SK-N-SH (cell line): ENCODE data around the gene LPCAT1. TPM values are rescaled to one million over a fixed set of nuclear protein-coding genes. Genes with fewer than 3 reads are reported as not detected.

Experiments used
- CTCF ChIA-PET: fragments of 300-600, 350-600 bp; formaldehyde crosslinking; extraction: SDS; loops from one replicate; lab custom pipeline; 2021; lab: Yijun Ruan, JAX
- POLR2A ChIA-PET: fragments of 350-600 bp; sonication (Branson Sonifier 250); formaldehyde crosslinking; extraction: SDS; loops from one replicate; lab custom pipeline; 2020; ENCODE audit warnings: antibody characterized with exemption, inconsistent platforms; lab: Yijun Ruan, JAX
- DNase-seq: peaks from one replicate; pipeline ENCODE4 v3.0.0; 2012
- H2AFZ ChIP-seq: fragments of 200-600 bp; sonication (generic); 2 replicates; pipeline ENCODE4 v1.8.1; 2016; ENCODE audit warnings: antibody characterized with exemption, mild to moderate bottlenecking, low read depth
- H3F3A ChIP-seq: fragments of 200-600 bp; sonication (generic); replicated peaks from 2 replicates; pipeline ENCODE3; 2016; ENCODE audit warnings: antibody characterized with exemption, mild to moderate bottlenecking; ENCODE audit not compliant: insufficient read depth
- H3K27ac ChIP-seq, 2 experiments: fragments of 200-500 bp in 1 of 2; fragments of 200-600 bp in 1 of 2; sonication (Bioruptor generic) in 1 of 2; sonication (generic), shearing (Covaris generic) in 1 of 2; 2 replicates each; pipeline versions ENCODE4 v1.5.1 to v1.6.1; 2014 to 2016; ENCODE audit warnings: low read depth in 2 of 2, inconsistent platforms in 1 of 2, low read length in 1 of 2, mild to moderate bottlenecking in 1 of 2, mixed read lengths in 1 of 2
- H3K27me3 ChIP-seq: fragments of 200-600 bp; sonication (generic), shearing (Covaris generic); 2 replicates; pipeline ENCODE4 v1.6.1; 2016; ENCODE audit warnings: mixed run types; ENCODE audit not compliant: insufficient read depth
- H3K36me3 ChIP-seq, 2 experiments: fragments of 200-500 bp in 1 of 2; fragments of 200-600 bp in 1 of 2; sonication (Bioruptor generic) in 1 of 2; sonication (generic) in 1 of 2; replicated peaks in 1 of 2; 2 replicates each; pipeline versions ENCODE3 to v1.5.1; 2014 to 2016; ENCODE audit warnings: low read length in 1 of 2, mild to moderate bottlenecking in 1 of 2; ENCODE audit not compliant: insufficient read depth in 2 of 2, control insufficient read depth in 1 of 2
- H3K4me1 ChIP-seq, 2 experiments: fragments of 200-500 bp in 1 of 2; fragments of 200-600 bp in 1 of 2; sonication (Bioruptor generic) in 1 of 2; sonication (generic), shearing (Covaris generic) in 1 of 2; 2 replicates each; pipeline versions ENCODE4 v1.5.1 to v1.6.1; 2014 to 2016; ENCODE audit warnings: low read depth in 1 of 2, low read length in 1 of 2, mixed run types in 1 of 2; ENCODE audit not compliant: insufficient read depth in 2 of 2, control insufficient read depth in 1 of 2
- H3K4me2 ChIP-seq: fragments of 200-600 bp; sonication (generic), shearing (Covaris generic); 2 replicates; pipeline ENCODE4 v1.6.1; 2017; ENCODE audit warnings: mixed run types
- H3K4me3 ChIP-seq, 2 experiments: fragments of 200-500 bp in 1 of 2; fragments of 200-600 bp in 1 of 2; sonication (Bioruptor generic) in 1 of 2; sonication (generic), shearing (Covaris generic) in 1 of 2; 2 replicates each; pipeline versions ENCODE4 v1.5.1 to v1.8.1; 2014 to 2016; ENCODE audit warnings: low read depth in 2 of 2, inconsistent platforms in 1 of 2, low read length in 1 of 2, mild to moderate bottlenecking in 1 of 2, mixed read lengths in 1 of 2, moderate library complexity in 1 of 2
- H3K79me2 ChIP-seq: fragments of 200-600 bp; sonication (generic); 2 replicates; pipeline ENCODE4 v1.8.1; 2017; ENCODE audit warnings: mild to moderate bottlenecking; ENCODE audit not compliant: insufficient read depth
- H3K9ac ChIP-seq: fragments of 200-600 bp; sonication (generic); 2 replicates; pipeline ENCODE4 v1.6.1; 2017; ENCODE audit warnings: mixed run types
- H3K9me2 ChIP-seq: fragments of 200-600 bp; sonication (generic); 2 replicates; pipeline ENCODE4 v1.6.1; 2017; ENCODE audit warnings: mixed run types
- H3K9me3 ChIP-seq: fragments of 200-600 bp; sonication (generic); 2 replicates; pipeline ENCODE4 v1.6.1; 2017; ENCODE audit warnings: mixed run types, mild to moderate bottlenecking, moderate library complexity
- H4K20me1 ChIP-seq: fragments of 200-600 bp; sonication (generic); 2 replicates; pipeline ENCODE4 v1.6.1; 2017; ENCODE audit warnings: mild to moderate bottlenecking, mixed run types; ENCODE audit not compliant: insufficient read depth
- ELF1 ChIP-seq: IDR thresholded peaks from 2 replicates; pipeline ENCODE4 v1.4.0; 2012
- FOSL2 ChIP-seq: IDR thresholded peaks from 2 replicates; pipeline ENCODE4 v1.4.0; 2012; ENCODE audit warnings: low read depth, mild to moderate bottlenecking, moderate library complexity, borderline replicate concordance
- FOXJ3 ChIP-seq: sonication (generic); formaldehyde crosslinking; IDR thresholded peaks from 2 replicates; pipeline ENCODE4 v1.5.1; 2020; ENCODE audit warnings: mild to moderate bottlenecking, missing genetic modification reagents
- FOXM1 ChIP-seq: IDR thresholded peaks from 2 replicates; pipeline ENCODE4 v1.4.0; 2012; ENCODE audit warnings: low read depth, mild to moderate bottlenecking
- MXI1 ChIP-seq: IDR thresholded peaks from 2 replicates; pipeline ENCODE4 v1.6.1; 2012; ENCODE audit warnings: mild to moderate bottlenecking, low read depth, low read length, improper control_type of control experiment
- RFX5 ChIP-seq: IDR thresholded peaks from 2 replicates; pipeline ENCODE4 v1.6.1; 2012; ENCODE audit warnings: mild to moderate bottlenecking, improper control_type of control experiment, low read length
- SIN3A ChIP-seq: IDR thresholded peaks from 2 replicates; pipeline ENCODE4 v1.6.1; 2012; ENCODE audit warnings: low read depth, mild to moderate bottlenecking, low read length, moderate library complexity, borderline replicate concordance
- WGBS: methylation state at CpG from one replicate; pipeline ENCODE4 v1.1.6; 2017; ENCODE audit warnings: low lambda C conversion rate; 5-methylcytosine and 5-hydroxymethylcytosine counted together
- polyA plus RNA-seq, 3 experiments: library from polyadenylated mRNA; depleted of rRNA; stranded (reverse); fragments of >200 nt; gene quantifications; 2 replicates each; pipeline ENCODE4 v1.2.3, GENCODE V29; 2012
- TF ChIP-seq, protein P1 (sequence below): IDR thresholded peaks from 2 replicates; pipeline ENCODE4 v1.6.1; 2012; ENCODE audit warnings: mild to moderate bottlenecking, low read depth, low read length, moderate library complexity
- TF ChIP-seq, protein P2 (sequence below): fragments of 150-350 bp; IDR thresholded peaks from 2 replicates; pipeline ENCODE4 v1.6.1; 2017; ENCODE audit warnings: antibody characterized with exemption, low read length, low read depth, borderline replicate concordance
- TF ChIP-seq, protein P3 (sequence below): IDR thresholded peaks from 2 replicates; pipeline ENCODE4 v1.4.0; 2012; ENCODE audit warnings: low read depth, borderline replicate concordance

LPCAT1 gene
- polyA plus RNA-seq, 1 of the 3 experiments (the other 2 are of a cell fraction), result 42.3 TPM

DNA sequence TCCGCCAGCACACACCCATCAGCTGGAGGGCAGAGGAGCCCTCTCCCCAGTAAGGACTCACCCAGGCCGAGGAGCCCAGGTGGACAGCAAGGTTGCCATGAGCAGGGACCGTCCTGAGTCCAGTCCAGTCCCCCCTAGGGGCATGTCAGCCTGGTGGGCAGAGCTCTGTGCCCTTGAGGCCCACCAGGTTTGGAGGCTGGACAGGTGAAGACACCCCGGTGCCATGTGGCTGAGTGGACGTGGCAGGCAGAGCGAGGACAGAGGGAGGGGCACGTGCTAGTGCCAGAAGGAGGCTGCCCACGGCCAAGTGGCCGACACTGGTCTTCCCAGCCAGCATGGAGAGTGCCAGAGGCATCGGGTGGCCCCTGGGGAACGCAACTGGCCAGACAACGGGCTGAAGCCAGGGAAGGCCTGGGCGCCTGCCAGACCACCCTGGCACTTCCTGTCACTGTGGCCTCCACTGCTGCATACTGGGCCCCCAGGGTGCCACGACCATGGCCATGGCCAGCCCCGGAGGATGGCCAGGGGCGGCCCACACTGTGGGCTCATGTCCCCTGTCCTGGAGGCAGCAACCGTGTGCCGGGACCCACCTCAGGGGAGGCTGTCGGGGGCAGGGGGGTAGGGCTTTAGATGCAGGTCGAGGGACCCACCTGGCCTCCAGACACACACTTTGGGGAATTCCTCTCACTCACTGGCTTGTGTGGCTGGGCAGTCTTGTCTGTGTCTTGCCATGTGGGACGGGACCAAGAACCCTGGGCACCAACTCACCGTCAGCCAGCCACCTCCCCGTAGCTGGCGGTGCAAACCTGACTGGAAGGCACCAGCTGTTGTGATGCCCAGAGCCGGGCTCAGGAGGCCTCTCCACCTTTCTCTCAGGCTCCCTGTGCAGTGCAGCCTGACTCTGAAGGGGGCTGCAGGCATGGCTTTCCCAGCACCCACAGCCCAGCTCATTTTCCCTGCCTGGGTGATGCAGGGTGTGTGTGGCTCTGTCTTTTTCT lies 42.3 kb upstream of the LPCAT1 start:
- no peaks in the 10 kb centered on the region for H3K36me3 ChIP-seq
- H3K9ac ChIP-seq, result no peak overlapping the region
- no peaks in the 10 kb centered on the region for H3K9me3 ChIP-seq
- ChIA-PET CTCF (interaction anchor here (1.1 kb wide), 1 partner anchor 76 kb away, joined by 3 read pairs; no protein-coding TSS in a partner anchor), POLR2A (no interaction called here)
- no peaks in the 10 kb centered on the region for H3K79me2 ChIP-seq
- WGBS, result 97% methylated on average over 10 of the region's 25 CpGs
- no peaks in the 10 kb centered on the region for H3K27me3 ChIP-seq
- H3K9me2 ChIP-seq, result no peaks in the 10 kb centered on the region
- H4K20me1 ChIP-seq, result no peaks in the 10 kb centered on the region
- peaks cover 5% of the 10 kb centered on the region for H3F3A ChIP-seq
- no peak overlapping the region for H3K4me2 ChIP-seq
- no peak overlapping the region for H2AFZ ChIP-seq
- no peak overlapping the region for H3K27ac ChIP-seq
- TF ChIP-seq, protein P1, sequence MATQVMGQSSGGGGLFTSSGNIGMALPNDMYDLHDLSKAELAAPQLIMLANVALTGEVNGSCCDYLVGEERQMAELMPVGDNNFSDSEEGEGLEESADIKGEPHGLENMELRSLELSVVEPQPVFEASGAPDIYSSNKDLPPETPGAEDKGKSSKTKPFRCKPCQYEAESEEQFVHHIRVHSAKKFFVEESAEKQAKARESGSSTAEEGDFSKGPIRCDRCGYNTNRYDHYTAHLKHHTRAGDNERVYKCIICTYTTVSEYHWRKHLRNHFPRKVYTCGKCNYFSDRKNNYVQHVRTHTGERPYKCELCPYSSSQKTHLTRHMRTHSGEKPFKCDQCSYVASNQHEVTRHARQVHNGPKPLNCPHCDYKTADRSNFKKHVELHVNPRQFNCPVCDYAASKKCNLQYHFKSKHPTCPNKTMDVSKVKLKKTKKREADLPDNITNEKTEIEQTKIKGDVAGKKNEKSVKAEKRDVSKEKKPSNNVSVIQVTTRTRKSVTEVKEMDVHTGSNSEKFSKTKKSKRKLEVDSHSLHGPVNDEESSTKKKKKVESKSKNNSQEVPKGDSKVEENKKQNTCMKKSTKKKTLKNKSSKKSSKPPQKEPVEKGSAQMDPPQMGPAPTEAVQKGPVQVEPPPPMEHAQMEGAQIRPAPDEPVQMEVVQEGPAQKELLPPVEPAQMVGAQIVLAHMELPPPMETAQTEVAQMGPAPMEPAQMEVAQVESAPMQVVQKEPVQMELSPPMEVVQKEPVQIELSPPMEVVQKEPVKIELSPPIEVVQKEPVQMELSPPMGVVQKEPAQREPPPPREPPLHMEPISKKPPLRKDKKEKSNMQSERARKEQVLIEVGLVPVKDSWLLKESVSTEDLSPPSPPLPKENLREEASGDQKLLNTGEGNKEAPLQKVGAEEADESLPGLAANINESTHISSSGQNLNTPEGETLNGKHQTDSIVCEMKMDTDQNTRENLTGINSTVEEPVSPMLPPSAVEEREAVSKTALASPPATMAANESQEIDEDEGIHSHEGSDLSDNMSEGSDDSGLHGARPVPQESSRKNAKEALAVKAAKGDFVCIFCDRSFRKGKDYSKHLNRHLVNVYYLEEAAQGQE, result no peak
- no peak for TF ChIP-seq FOXM1
- TF ChIP-seq FOXJ3 (CRISPR knock-in tag), result no peak
- TF ChIP-seq SIN3A, result no peak
- TF ChIP-seq, protein P2, sequence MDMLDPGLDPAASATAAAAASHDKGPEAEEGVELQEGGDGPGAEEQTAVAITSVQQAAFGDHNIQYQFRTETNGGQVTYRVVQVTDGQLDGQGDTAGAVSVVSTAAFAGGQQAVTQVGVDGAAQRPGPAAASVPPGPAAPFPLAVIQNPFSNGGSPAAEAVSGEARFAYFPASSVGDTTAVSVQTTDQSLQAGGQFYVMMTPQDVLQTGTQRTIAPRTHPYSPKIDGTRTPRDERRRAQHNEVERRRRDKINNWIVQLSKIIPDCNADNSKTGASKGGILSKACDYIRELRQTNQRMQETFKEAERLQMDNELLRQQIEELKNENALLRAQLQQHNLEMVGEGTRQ, result no peak
- TF ChIP-seq ELF1, result no peak
- no peak for TF ChIP-seq MXI1
- TF ChIP-seq RFX5, result no peak
- TF ChIP-seq, protein P3, sequence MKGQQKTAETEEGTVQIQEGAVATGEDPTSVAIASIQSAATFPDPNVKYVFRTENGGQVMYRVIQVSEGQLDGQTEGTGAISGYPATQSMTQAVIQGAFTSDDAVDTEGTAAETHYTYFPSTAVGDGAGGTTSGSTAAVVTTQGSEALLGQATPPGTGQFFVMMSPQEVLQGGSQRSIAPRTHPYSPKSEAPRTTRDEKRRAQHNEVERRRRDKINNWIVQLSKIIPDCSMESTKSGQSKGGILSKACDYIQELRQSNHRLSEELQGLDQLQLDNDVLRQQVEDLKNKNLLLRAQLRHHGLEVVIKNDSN, result no peak
- TF ChIP-seq FOSL2, result no peak
- peak; percentile 27 for DNase-seq
- H3K4me3 ChIP-seq, result no peak overlapping the region
- peaks cover 0 to 2% of the 10 kb centered on the region in 2 experiments; a peak in 1 of 4 replicates for H3K4me1 ChIP-seq
